Sigmoid colon (tissue), 7 donors: ENCODE results near the gene CCSER1. TPM values are rescaled to one million over a fixed set of nuclear protein-coding genes. Genes with fewer than 3 reads are reported as not detected.

Source experiments
- DNase-seq: peaks from one replicate; pipeline ENCODE4 v3.0.0-alpha.2; 2019
- H3K27ac ChIP-seq, 4 donors: fragments of 200-600 bp; sonication (generic); one replicate each; pipeline ENCODE4 v1.5.1; 2016 to 2019; ENCODE audit warnings: mild to moderate bottlenecking in 1 of 4
- H3K27me3 ChIP-seq, 3 donors: fragments of 200-600 bp; sonication (generic); one replicate each; pipeline ENCODE4 v1.5.1; 2019; ENCODE audit warnings: mild to moderate bottlenecking in 1 of 3
- H3K36me3 ChIP-seq, 4 donors: fragments of 200-600 bp; sonication (generic); one replicate each; pipeline ENCODE4 v1.5.1; 2016 to 2019
- H3K4me1 ChIP-seq, 4 donors: fragments of 200-600 bp; sonication (generic); one replicate each; pipeline ENCODE4 v1.5.1; 2017 to 2019
- H3K4me3 ChIP-seq, 4 donors: fragments of 200-600 bp; sonication (generic); one replicate each; pipeline ENCODE4 v1.5.1; 2017 to 2019; ENCODE audit warnings: mild to moderate bottlenecking in 2 of 4, moderate library complexity in 1 of 4
- H3K9me3 ChIP-seq, 4 donors: fragments of 200-600 bp in 3 of 4; sonication (generic) in 3 of 4; one replicate each; pipeline versions ENCODE4 v1.5.1 to v1.6.1; 2013 to 2019
- EP300 ChIP-seq, 4 donors: sonication (generic); formaldehyde crosslinking; IDR thresholded peaks; one replicate each; pipeline ENCODE4 v1.6.1; 2017; ENCODE audit warnings: antibody characterized with exemption in 4 of 4
- POLR2A ChIP-seq, 2 donors: fragments of 450-650 bp; IDR thresholded peaks; one replicate each; pipeline ENCODE4 v1.6.1; 2016; ENCODE audit warnings: antibody characterized with exemption in 2 of 2, mild to moderate bottlenecking in 2 of 2, moderate library complexity in 2 of 2
- POLR2AphosphoS5 ChIP-seq, 4 donors: sonication (generic); formaldehyde crosslinking; IDR thresholded peaks; one replicate each; pipeline ENCODE4 v1.6.1; 2017; ENCODE audit warnings: antibody characterized with exemption in 4 of 4
- WGBS, 2 donors: extraction: QIAGEN DNeasy Blood & Tissue Kit; methylation state at CpG; one replicate each; pipeline ENCODE4 v1.1.7; 2013; 5-methylcytosine and 5-hydroxymethylcytosine counted together
- intact Hi-C: fragments of 100-400 bp; cut with DNase I; formaldehyde crosslinking; loops from one replicate; pipeline ENCODE4 v1.15.1; 2023
- polyA plus RNA-seq, 3 donors: library from polyadenylated mRNA; stranded (reverse); fragments of 200-250 nt; gene quantifications; one replicate each; pipeline ENCODE4 v1.2.3, GENCODE V29; 2013
- total RNA-seq, 4 donors: library from RNA; depleted of rRNA; stranded (reverse); fragments of >200 nt; gene quantifications; one replicate each; pipeline ENCODE4 v1.1.0, GENCODE V29; 2016
- TF ChIP-seq, protein P1 (sequence below), 4 experiments: fragments of 450-650 bp in 3 of 4; fragments of 200-600 bp in 1 of 4; IDR thresholded peaks; one replicate each; pipeline ENCODE4 v1.5.1; 2016 to 2019; ENCODE audit warnings: antibody characterized with exemption in 4 of 4, mild to moderate bottlenecking in 3 of 4, moderate library complexity in 2 of 4
- donor health status: healthy with polysubstance abuse.
- donor health status: Bipolar disorder and iron deficiency.
- donor health status: healthy.

CCSER1 gene
- total and polyA plus RNA-seq, 7 donors, result 1.6 to 7.2 (median 4.2) TPM

DNA sequence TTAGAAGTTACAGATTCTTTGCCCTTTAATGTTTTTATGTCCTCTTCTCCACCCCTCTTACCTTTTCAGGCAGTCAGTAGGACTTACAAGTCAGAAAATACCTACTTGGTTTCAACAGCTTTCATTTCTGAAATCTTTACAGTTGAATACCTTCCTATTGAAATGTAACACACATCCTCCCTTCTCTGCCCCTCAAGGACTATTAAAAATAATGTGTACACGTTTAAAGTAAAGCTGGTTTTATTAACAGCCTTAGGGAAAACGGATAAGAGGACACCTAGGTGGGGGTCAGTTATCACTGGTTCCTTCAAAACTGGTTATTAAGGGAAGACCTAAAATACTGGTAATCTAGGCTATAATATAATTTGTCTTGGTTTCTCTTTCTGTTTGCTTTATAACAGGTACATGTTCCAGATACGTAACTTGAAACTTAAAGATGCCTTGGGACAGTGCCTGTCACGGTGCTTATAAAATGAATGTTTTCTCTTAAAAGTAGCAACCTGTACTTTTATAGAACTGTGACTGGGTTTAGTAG is 1.8 kb downstream of the CCSER1 start:
- intact Hi-C loops, result no loop called here
- no peaks in the 10 kb centered on the region for H3K9me3 ChIP-seq
- no peak overlapping the region for H3K27ac ChIP-seq
- H3K4me1 ChIP-seq, result peaks cover 0 to 24% (median 9%) of the 10 kb centered on the region in 4 donors
- TF ChIP-seq POLR2A (IDR thresholded peaks at IDR 0.05) (no peak), POLR2AphosphoS5 (IDR thresholded peaks at IDR 0.05) (no peak), EP300 (IDR thresholded peaks at IDR 0.05) (no peak)
- TF ChIP-seq, protein P1, sequence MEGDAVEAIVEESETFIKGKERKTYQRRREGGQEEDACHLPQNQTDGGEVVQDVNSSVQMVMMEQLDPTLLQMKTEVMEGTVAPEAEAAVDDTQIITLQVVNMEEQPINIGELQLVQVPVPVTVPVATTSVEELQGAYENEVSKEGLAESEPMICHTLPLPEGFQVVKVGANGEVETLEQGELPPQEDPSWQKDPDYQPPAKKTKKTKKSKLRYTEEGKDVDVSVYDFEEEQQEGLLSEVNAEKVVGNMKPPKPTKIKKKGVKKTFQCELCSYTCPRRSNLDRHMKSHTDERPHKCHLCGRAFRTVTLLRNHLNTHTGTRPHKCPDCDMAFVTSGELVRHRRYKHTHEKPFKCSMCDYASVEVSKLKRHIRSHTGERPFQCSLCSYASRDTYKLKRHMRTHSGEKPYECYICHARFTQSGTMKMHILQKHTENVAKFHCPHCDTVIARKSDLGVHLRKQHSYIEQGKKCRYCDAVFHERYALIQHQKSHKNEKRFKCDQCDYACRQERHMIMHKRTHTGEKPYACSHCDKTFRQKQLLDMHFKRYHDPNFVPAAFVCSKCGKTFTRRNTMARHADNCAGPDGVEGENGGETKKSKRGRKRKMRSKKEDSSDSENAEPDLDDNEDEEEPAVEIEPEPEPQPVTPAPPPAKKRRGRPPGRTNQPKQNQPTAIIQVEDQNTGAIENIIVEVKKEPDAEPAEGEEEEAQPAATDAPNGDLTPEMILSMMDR (IDR thresholded peaks at IDR 0.05), result no peak
- no peak for DNase-seq
- peak overlapping the region in 3 of 4 donors; percentile 60 to 70 (median 67) for H3K4me3 ChIP-seq
- no peaks in the 10 kb centered on the region for H3K27me3 ChIP-seq
- 9 to 19% methylated on average over 4 of the region's 4 CpGs for WGBS, 2 donors
- H3K36me3 ChIP-seq, result no peaks in the 10 kb centered on the region

DNA sequence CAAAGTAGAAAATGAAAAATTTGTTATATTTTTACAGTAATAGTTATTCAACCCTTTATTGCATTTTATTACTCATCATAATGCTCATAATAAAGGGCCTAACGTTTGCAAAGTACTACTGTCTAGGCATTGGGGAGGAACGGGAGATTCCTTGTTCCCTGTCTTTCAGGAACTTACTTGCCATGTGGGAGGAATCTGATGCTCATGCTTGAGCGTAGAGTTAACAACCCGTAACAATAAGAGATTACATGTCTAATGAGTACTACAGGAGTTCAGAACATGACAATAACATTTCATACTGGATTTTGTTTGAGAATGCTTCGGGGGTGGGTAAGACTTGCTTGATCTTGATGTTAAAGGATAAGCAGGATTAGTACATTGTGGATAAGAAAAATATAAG is 2.9 kb downstream of the CCSER1 start:
- no peaks in the 10 kb centered on the region for H3K36me3 ChIP-seq
- H3K9me3 ChIP-seq, result no peaks in the 10 kb centered on the region
- intact Hi-C loops, result no loop called here
- DNase-seq, result no peak
- no peak overlapping the region for H3K27ac ChIP-seq
- H3K4me3 ChIP-seq, result no peak overlapping the region
- peaks cover 0 to 24% (median 9%) of the 10 kb centered on the region in 4 donors for H3K4me1 ChIP-seq
- TF ChIP-seq, protein P1 (IDR thresholded peaks at IDR 0.05), result no peak
- TF ChIP-seq POLR2A (IDR thresholded peaks at IDR 0.05), result no peak
- TF ChIP-seq EP300 (IDR thresholded peaks at IDR 0.05), result no peak
- no peak for TF ChIP-seq POLR2AphosphoS5 (IDR thresholded peaks at IDR 0.05)
- WGBS, 2 donors, result 49 to 82% methylated on average over 5 of the region's 5 CpGs
- H3K27me3 ChIP-seq, result no peaks in the 10 kb centered on the region

GRCh38 chr4:90137555-90137954 is 10.4 kb downstream of the CCSER1 start:
- Histone ChIP-seq H3K27me3 (no peaks in the 10 kb centered on the region), H3K9me3 (no peaks in the 10 kb centered on the region), H3K36me3 (no peaks in the 10 kb centered on the region), H3K4me1 (no peaks in the 10 kb centered on the region), H3K4me3 (no peak overlapping the region), H3K27ac (no peak overlapping the region)
- intact Hi-C loops, result no loop called here
- no peak for DNase-seq
- WGBS, 2 donors, result 60 to 62% methylated on average over 4 of the region's 4 CpGs
- TF ChIP-seq EP300 (IDR thresholded peaks at IDR 0.05) (no peak), POLR2AphosphoS5 (IDR thresholded peaks at IDR 0.05) (no peak), POLR2A (IDR thresholded peaks at IDR 0.05) (no peak)
- TF ChIP-seq, protein P1 (IDR thresholded peaks at IDR 0.05), result no peak

- Histone ChIP-seq H3K27ac (no peak overlapping the region), H3K4me3 (no peak overlapping the region), H3K4me1 (no peaks in the 10 kb centered on the region), H3K9me3 (no peaks in the 10 kb centered on the region), H3K27me3 (no peaks in the 10 kb centered on the region), H3K36me3 (no peaks in the 10 kb centered on the region)
- no peak for TF ChIP-seq POLR2A (IDR thresholded peaks at IDR 0.05)
- intact Hi-C loops, result no loop called here
- WGBS, 2 donors, result 7 to 54% methylated on average over 1 of the region's 1 CpG
- no peak for DNase-seq
Observed at GRCh38 chr4:90142081-90142480, 14.9 kb downstream of the CCSER1 start.

DNA sequence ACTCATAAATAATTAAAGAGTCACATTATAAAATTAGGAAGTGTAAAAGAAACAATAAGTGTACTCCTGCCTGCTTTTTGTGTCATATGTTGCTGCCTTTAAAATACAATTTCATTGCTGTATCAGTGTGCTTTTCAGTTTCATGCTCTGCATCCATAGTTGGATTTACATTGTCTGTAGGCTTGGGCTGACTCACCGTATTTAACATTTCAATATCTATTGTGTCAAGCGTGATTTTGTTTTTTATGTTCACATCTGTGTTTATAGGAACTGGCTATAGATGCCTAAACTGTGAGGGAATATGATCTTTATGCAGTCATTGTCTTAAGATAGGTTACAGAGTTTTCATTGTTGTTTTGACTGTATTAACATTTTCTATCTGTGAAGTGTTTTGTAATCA is 18.1 kb downstream of the CCSER1 start:
- WGBS, 2 donors, result 89 to 92% methylated on average over 2 of the region's 2 CpGs
- H3K9me3 ChIP-seq, result no peaks in the 10 kb centered on the region

More for the DNA sequence above, 18.1 kb downstream of the CCSER1 start:
- Histone ChIP-seq H3K27me3 (no peaks in the 10 kb centered on the region), H3K27ac (no peak overlapping the region), H3K4me3 (no peak overlapping the region), H3K4me1 (no peaks in the 10 kb centered on the region), H3K36me3 (no peaks in the 10 kb centered on the region)
- intact Hi-C loops, result no loop called here
- no peak for DNase-seq
- no peak for TF ChIP-seq EP300 (IDR thresholded peaks at IDR 0.05)
- TF ChIP-seq, protein P1 (IDR thresholded peaks at IDR 0.05), result no peak
- no peak for TF ChIP-seq POLR2A (IDR thresholded peaks at IDR 0.05)
- no peak for TF ChIP-seq POLR2AphosphoS5 (IDR thresholded peaks at IDR 0.05)
